KMS-11 (cell line): ENCODE measurements around the gene TM4SF18.

ENCODE experiments used
- H2AFZ ChIP-seq: fragments of 200-600 bp; sonication (generic); 2 replicates; pipeline ENCODE4 v1.6.1; 2016; ENCODE audit warnings: antibody characterized with exemption, mixed run types, low read depth
- H3K27ac ChIP-seq: fragments of 200-600 bp; sonication (generic); 2 replicates; pipeline ENCODE4 v1.6.1; 2016; ENCODE audit warnings: mild to moderate bottlenecking, mixed run types
- H3K27me3 ChIP-seq: fragments of 200-600 bp; sonication (generic); 2 replicates; pipeline ENCODE4 v1.6.1; 2017; ENCODE audit warnings: mild to moderate bottlenecking, low read depth, mixed run types, moderate library complexity; ENCODE audit not compliant: insufficient read depth
- H3K36me3 ChIP-seq: fragments of 200-600 bp; sonication (generic); 2 replicates; pipeline ENCODE4 v1.6.1; 2017; ENCODE audit warnings: mild to moderate bottlenecking, mixed run types; ENCODE audit not compliant: insufficient read depth
- H3K4me1 ChIP-seq: fragments of 200-600 bp; sonication (generic); 2 replicates; pipeline ENCODE4 v1.6.1; 2016; ENCODE audit warnings: mild to moderate bottlenecking, low read depth, mixed run types; ENCODE audit not compliant: poor library complexity, severe bottlenecking
- H3K4me2 ChIP-seq: fragments of 200-600 bp; sonication (generic); 2 replicates; pipeline ENCODE4 v1.7.0; 2016; ENCODE audit warnings: mild to moderate bottlenecking, mixed run types
- H3K4me3 ChIP-seq: fragments of 200-600 bp; sonication (generic); IDR thresholded peaks from 2 replicates; pipeline ENCODE4 v1.6.1; 2017; ENCODE audit warnings: low read depth, low read length, mixed read lengths; ENCODE audit not compliant: insufficient read depth
- H3K79me2 ChIP-seq: fragments of 200-600 bp; sonication (generic); 2 replicates; pipeline ENCODE4 v1.6.1; 2016; ENCODE audit warnings: low read depth, mixed run types; ENCODE audit not compliant: insufficient read depth
- H3K9ac ChIP-seq: fragments of 200-600 bp; sonication (generic); 2 replicates; pipeline ENCODE4 v1.6.1; 2016; ENCODE audit warnings: mild to moderate bottlenecking, mixed run types
- H4K20me1 ChIP-seq: fragments of 200-600 bp; sonication (generic); 2 replicates; pipeline ENCODE4 v1.6.1; 2016; ENCODE audit warnings: mild to moderate bottlenecking, mixed run types; ENCODE audit not compliant: insufficient read depth
- TF ChIP-seq, protein P1 (sequence below): fragments of 200-600 bp; sonication (generic); conservative IDR thresholded peaks from 2 replicates; pipeline ENCODE4 v1.6.1; 2017; ENCODE audit warnings: low read depth, mild to moderate bottlenecking, antibody characterized with exemption, low read length, moderate library complexity, mixed read lengths

The TM4SF18 gene

DNA sequence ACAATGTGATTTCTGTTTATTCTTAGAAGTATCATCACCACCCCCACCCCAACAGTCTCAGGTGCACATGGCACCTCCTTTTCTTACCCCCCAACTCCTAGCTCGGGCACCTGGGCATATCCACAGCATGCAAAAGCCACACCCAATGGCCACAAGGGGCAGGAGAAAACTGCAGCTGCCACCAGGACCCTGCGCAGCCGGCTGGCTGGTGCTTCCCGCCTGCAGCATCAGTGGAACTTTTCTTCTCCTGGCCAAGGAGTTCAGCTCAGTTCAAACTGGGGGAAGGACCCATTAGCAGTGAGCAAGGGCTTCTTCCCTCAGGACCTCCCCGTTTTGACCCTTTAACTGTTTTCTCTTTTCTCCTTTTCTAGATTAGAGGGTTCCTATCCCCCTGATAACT lies 44.8 kb downstream of the TM4SF18 start:
- no peak overlapping the region for H2AFZ ChIP-seq
- no peak overlapping the region for H3K4me2 ChIP-seq
- H3K79me2 ChIP-seq: no peaks in the 10 kb centered on the region
- no peak overlapping the region for H3K4me3 ChIP-seq
- TF ChIP-seq, protein P1, sequence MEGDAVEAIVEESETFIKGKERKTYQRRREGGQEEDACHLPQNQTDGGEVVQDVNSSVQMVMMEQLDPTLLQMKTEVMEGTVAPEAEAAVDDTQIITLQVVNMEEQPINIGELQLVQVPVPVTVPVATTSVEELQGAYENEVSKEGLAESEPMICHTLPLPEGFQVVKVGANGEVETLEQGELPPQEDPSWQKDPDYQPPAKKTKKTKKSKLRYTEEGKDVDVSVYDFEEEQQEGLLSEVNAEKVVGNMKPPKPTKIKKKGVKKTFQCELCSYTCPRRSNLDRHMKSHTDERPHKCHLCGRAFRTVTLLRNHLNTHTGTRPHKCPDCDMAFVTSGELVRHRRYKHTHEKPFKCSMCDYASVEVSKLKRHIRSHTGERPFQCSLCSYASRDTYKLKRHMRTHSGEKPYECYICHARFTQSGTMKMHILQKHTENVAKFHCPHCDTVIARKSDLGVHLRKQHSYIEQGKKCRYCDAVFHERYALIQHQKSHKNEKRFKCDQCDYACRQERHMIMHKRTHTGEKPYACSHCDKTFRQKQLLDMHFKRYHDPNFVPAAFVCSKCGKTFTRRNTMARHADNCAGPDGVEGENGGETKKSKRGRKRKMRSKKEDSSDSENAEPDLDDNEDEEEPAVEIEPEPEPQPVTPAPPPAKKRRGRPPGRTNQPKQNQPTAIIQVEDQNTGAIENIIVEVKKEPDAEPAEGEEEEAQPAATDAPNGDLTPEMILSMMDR: no peak
- no peak overlapping the region for H3K9ac ChIP-seq
- H3K27ac ChIP-seq: no peak overlapping the region
- no peaks in the 10 kb centered on the region for H3K27me3 ChIP-seq
- no peaks in the 10 kb centered on the region for H3K4me1 ChIP-seq
- no peaks in the 10 kb centered on the region for H4K20me1 ChIP-seq
- no peaks in the 10 kb centered on the region for H3K36me3 ChIP-seq

DNA sequence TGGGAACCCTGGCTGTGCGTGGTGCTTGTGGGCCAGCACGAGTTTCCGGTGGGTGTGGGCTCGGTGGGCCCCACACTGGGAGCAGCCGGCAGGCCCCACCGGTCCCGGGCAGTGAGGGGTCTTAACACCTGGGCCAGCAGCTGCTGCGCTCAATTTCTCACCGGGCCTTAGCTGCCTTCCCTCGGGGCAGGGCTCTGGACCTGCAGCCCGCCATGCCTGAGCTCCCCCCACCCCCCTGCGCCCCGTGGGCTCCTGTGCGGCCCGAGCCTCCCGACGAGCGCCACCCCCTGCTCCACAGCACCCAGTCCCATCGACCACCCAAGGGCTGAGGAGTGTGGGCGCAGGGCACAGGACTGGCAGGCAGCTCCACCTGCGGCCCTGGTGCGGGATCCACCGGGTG lies 49.4 kb downstream of the TM4SF18 start:
- no peak overlapping the region for H3K4me3 ChIP-seq
- H3K9ac ChIP-seq: no peak overlapping the region
- no peak overlapping the region for H2AFZ ChIP-seq
- no peak overlapping the region for H3K27ac ChIP-seq
- no peaks in the 10 kb centered on the region for H3K27me3 ChIP-seq
- no peak overlapping the region for H3K4me2 ChIP-seq
- no peaks in the 10 kb centered on the region for H4K20me1 ChIP-seq
- TF ChIP-seq, protein P1: no peak
- H3K4me1 ChIP-seq: no peaks in the 10 kb centered on the region
- H3K79me2 ChIP-seq: no peaks in the 10 kb centered on the region
- H3K36me3 ChIP-seq: no peaks in the 10 kb centered on the region

DNA sequence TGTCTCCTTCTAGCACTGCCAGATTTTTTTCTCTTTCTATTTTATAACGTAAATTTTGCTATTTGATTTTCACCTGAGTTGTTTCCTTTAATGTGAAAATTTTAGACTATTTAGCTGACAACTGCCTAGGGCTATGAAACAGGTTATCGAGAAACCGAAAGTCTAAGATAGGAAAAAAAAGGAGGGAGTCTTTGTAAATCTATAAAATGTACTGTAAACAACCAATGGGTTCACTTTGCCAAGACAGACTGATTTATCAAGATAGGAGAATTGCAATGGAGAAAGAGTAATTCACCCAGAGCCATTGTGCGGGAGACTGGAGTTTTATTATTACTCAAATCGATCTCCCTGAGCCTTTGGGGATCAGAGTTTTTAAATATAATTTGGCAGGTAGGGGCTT lies 50.0 kb downstream of the TM4SF18 start:
- no peaks in the 10 kb centered on the region for H3K4me1 ChIP-seq
- H3K27ac ChIP-seq: no peak overlapping the region
- H3K27me3 ChIP-seq: no peaks in the 10 kb centered on the region
- no peak overlapping the region for H3K9ac ChIP-seq
- no peaks in the 10 kb centered on the region for H4K20me1 ChIP-seq
- no peak overlapping the region for H2AFZ ChIP-seq
- H3K36me3 ChIP-seq: no peaks in the 10 kb centered on the region
- no peak overlapping the region for H3K4me3 ChIP-seq
- H3K79me2 ChIP-seq: no peaks in the 10 kb centered on the region
- TF ChIP-seq, protein P1: no peak
- H3K4me2 ChIP-seq: no peak overlapping the region

DNA sequence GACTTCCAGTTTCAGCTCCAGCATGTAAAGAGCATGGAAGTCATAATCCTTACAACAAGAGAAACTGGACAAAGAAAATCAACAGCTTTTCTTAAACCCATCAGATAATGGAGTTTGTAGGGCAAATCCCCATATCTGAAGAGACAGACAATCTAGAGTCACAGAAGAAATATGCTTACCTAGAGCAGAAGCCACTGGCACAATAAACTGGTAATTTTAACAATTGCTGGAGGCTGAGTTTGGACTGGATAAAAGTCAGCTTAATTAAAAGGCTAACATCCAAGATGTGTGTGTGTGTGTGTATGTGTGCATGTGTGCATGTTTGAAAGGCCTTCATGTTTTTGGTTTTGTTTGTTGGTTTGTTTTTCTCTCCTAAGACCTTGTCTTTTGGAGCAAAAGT lies 50.6 kb downstream of the TM4SF18 start:
- Histone ChIP-seq H3K36me3 (no peaks in the 10 kb centered on the region), H3K9ac (no peak overlapping the region), H3K4me2 (no peak overlapping the region), H3K27me3 (no peaks in the 10 kb centered on the region), H3K27ac (no peak overlapping the region), H3K4me3 (no peak overlapping the region), H3K79me2 (no peaks in the 10 kb centered on the region), H3K4me1 (peaks cover 2% of the 10 kb centered on the region), H4K20me1 (no peaks in the 10 kb centered on the region), H2AFZ (no peak overlapping the region)
- TF ChIP-seq, protein P1: no peak
